Dedifferentiated amniotic fluid mesenchymal stem cell (primary cell): ENCODE measurements around the gene PRICKLE4.

Experiments
- DNase-seq: peaks from one replicate; pipeline ENCODE4 v3.0.0-alpha.2; 2016; ENCODE audit errors: extremely low spot score

The PRICKLE4 gene

DNA sequence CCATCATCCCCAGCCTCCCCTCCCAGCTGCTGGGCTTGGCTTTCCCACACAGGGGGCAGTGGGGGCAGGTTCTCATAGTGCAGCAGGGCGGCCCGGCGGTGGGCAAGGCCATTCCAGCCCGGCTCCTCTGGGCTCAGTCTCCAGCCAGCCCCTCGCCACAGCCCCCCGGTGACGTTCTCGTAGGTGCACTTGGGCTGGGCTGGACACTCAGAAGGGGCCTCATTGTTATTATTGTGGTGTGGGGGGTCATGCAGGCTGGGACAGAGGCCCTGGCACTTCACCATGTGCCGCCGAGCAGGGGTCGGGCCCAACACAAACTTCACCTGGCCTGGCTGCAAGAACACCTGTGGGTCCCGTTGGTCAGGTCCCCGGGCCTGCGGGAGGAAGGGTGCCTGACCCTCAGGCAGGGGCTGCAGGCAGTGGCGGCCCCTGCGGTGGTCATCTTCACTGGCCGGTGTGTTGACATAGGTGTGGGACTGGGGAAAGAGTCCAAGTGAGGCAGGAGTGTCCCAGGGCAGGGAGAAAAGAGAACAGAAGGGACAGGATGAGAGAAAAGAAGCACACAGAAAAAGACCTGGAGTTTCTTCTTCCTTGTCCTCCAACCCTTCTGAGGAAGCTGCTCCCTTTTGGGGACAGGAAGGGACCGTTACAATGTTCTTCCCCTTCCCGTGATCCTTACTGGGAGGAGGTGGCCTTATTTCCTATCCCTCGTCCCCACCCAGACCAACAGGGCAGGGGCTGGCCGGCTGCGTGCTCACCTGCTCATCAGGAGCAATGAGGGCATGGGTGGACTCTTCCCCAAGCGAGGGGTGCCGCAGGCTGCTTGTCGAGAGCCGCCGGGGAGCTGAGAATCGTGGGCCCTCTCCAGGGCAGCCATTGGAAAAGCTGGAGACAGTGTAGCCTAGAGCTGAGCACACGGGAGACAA lies 9.3 kb upstream of the PRICKLE4 start:
- no peak for DNase-seq

DNA sequence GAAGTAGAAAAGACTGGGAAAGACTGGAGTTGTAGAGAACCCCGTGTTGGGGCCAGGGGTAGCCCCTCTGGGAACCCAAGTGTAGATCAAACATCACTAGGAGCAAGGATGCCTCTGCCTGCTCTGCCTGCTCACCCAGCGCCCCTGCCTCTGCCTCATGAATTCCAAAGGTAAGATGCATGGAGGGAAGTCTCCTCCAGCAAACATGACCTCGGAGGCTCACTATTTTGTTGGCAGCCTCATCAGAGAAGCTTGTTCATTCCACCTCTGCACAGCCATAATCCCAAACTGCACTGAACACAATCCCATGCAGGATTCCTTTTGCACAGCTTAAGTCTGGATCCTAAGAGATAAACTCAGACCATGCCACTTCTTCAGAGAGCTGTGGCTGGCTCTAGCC lies 5.7 kb upstream of the PRICKLE4 start:
- no peak for DNase-seq

DNA sequence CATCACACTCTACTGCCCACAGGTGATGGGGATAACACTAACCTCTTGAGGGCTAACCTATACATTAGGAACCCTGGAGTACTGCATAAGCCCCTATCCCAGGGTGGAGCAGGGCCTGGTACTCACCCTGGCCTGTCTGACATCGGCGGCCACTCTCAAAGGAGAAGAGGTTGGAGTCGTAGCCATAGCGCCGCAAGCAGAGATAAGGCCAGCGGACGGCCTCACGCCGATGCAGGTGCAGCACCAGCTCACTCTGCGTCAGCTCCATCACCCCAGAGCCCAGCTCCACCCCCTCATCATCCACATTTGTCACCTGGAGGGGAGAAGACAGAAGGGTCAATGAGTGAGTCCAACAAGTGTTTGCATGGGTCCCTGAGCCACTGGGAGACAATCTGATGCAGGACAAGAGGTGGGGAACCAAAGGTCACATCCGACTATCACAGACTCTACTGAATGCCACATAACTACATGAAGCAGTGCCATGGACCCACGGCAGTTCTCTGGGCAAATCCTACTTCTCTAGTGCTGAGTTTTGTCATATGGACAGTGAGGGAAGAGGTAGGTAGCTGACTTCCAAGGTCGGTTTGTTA lies 5.2 kb upstream of the PRICKLE4 start:
- no peak for DNase-seq

DNA sequence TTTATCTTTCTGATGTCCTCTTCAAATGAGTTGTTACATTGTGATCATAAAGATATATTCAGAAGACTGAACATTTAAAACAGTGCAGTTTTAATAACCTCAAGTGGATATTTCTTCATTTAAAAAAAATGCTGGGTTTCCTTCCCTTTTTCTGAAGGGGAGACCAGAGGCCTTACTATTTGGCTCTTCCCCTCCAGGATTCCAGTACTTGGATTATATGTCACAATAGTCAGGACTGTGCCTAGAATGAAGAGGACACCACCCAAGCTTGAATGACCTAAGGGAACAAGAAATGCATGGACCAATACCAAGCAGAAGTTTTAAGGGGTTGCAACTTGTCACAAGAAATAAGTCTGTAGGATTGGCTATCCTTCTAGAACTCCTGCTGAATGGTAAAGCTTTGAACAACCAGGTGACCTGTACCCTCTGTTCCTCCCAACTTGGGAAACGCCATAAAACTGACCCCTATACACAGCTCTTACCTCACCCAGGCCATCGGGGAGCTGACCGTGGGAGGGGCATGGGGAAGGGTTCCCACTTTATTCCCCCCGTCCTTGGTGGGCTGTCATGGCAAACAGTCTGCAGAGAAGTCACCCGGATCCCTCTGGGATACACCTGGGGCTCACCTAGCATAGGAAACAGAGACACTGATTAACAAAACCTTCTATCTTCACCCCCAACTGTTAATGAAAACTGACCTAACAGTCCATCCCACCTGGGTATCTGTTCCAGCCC lies 2.9 kb upstream of the PRICKLE4 start:
- DNase-seq: no peak

DNA sequence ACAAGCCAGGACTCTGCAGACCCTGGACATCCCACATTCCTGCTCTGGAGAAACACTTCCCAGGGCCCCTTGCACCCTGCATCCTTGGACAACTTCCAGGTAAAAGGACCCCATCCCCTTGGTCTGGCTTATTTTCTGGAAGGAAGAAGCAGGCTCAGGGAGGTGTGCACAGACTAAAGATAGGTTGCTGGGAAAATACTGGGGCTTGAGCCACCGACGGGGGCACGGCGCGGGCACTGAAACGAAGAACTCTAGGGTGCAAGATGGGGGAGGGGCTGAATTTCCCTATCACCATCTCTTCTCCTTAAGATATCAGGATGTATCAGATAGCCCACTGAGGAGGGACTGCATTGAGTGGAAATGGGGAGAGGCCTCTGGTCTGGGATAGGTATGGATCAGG lies 1.7 kb upstream of the PRICKLE4 start:
- no peak for DNase-seq

DNA sequence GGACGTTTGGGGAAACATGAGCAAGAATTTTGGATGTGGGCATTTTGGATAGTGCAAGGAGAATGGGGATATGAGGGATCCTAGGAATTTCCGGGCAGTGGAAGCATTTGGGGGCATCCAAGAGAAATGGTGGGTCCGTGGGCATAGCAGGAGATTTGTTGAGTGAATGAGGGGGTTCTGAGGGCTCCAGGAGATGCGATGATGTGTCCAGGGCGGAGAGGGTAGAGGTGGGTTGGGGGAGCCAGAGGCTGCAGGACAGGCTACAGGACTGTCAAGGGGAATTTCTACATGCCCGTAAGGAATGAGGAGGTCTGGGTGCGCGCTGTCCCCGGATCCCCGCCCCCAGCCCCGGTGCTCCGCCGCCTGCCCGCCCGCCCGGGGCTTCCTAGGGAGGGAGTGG lies 1.2 kb upstream of the PRICKLE4 start:
- DNase-seq: no peak

DNA sequence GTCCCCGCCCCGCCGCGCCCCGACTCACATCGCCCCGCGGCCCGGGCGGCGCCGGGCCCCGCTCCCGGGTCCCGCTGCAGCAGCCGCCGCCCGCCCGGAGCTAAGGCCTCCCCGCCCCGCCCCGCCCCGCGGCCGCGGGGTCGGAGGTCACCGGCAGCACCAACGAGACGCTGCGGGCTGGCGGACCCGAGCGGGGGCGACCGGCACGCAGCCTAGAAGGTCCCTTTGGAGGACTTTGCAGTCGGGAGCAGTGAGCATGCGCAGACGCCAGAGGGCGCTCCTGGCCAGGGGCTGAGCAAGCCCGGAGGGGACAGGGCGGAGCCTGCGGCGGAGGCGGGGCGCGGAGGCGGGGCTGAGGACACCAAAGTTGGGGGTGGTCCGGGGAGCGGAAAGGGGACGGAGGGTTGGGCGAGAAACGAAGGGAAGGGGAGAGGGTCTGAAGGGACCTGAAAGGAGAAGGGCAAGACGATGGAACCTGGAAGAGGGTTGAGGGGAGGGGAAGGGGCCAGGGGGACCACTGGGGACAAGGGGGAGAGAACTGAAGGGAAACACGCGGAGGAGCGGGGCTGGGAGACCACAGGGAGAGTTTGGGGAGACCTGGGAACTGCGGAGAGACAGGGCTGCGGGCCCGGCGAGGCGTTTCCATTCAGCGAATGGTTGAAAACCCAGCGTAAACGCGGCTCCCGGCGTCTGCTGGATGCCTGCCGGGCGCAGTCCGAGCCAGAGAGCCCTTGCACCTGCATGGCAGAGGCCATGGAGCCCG lies 613 bp upstream of the PRICKLE4 start, which contains the start of gene FRS3:
FRS3 (minus strand) TSS at position 113 of the 763 bp plus-strand sequence. CDS start 2,913 bp downstream, outside the sequence.
- DNase-seq: peak; percentile 92

DNA sequence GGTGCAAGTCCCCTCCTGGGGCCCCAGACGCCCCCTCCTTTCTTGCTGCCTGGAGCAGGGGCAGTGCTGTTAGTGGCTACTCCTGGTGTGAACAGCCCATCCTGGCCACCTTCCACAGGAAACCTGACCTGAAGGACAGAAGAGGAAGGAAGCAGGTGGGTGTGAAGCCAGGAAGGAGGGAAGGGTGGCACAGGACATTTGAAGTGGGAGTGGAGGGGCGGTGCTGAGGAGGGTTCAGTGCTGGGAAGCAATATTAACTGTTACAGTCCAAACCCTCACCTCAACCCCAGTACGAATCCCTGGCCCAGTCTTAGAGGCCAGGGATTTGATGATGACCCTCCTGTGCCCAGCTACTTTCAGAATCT lies 766 bp downstream of the PRICKLE4 start:
- no peak for DNase-seq

DNA sequence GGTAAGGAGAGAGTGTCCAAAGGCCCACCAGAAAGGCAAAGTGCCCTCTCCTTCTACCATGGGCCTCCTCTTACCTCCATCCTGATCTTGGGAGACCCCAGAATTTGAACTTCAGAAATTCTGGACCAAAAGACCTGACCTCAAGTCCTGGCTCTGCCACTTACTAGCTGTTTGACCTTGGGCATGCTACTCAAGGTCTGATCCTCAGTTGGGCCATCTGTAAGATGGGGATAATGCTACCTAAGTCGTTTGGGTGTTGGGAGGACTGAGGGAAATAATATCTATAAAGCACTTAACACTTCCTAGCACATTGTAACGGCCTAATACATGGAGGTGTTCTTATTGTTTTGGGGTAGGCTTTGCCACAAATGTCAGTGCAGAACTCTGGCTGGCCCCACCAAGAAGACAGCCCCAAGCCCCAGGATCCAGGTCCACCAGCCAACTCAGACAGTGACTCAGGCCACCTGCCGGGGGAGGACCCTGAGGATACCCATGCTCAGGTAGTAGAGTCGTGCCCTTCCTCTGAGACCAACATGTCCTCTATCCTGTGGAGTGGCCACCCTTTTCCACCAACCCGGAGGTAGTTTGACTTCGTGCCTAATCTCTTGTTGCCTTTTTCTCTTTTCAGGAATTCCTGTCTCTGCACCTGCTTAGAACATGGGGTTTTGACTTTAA lies 2.7 kb downstream of the PRICKLE4 start:
- DNase-seq: no peak

DNA sequence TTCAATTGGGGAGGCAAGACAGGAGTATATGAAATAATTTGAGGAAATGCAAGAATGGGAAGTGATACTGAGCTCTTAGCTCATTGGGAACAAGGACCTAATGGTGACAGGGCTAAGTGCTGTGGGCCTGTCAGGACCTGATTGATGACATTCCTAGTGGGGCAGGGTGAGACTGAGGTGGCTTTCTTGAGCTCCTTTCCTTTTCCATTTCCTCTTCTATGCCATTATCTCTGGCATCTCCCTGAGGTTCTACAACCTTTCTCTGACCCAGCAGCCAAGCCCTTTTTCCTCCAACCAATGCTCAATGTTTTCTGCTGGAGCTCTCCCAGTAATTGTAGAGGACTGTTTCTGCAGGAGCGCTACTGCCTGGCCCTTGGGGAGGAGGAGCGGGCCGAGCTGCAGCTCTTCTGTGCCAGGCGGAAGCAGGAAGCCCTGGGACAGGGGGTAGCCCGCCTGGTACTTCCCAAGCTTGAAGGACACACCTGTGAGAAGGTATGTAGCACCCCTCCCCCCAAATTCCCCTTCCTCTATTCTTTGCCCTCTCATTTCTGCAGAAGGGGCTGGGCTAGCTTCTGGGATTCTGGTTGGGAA lies 4.1 kb downstream of the PRICKLE4 start:
- no peak for DNase-seq

DNA sequence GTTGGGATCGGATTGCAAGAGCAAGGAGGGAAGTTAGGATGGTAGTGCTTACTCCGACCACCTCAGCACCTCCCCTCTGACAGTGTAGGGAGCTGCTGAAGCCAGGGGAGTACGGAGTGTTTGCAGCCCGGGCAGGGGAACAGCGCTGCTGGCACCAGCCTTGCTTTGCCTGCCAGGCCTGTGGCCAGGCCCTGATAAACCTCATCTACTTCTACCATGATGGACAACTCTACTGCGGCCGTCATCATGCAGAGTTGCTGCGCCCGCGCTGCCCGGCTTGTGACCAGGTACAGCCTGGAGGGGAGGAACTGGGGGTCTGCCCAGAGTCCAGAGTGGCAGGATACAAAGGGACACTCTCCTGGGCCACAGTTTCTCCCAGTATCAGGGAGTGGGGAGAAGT lies 4.7 kb downstream of the PRICKLE4 start:
- no peak for DNase-seq

DNA sequence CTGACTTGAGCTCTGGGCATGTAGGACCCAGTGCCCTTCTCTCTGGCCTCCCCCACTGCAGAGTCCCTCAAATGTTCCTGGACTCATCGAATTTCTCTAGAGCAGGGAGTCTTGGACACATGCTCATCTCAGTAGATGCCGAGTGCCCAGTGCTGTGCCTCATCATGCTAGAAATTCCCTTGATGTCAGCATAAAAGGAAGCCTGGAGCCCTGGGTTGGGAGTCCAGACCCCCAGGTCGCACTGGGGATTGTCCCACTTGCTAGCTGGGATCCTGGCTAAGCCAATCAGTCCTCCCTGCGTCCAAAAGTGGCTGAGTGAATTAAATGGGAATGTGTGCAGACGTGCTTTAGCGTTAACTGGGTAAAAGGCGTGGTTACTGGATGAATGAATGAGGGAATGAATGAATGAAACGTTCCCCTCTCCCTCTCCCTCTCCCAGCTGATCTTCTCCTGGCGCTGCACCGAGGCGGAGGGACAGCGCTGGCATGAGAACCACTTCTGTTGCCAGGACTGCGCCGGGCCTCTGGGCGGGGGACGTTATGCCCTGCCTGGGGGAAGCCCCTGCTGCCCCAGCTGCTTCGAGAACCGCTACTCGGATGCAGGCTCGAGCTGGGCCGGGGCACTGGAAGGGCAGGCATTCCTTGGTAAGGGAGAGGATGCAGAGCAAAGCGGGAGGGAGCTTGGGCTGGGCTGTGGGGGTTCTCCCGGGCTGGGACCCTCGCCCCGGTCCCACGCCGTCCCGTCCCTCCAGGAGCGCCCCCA lies 5.3 kb downstream of the PRICKLE4 start:
- DNase-seq: no peak

DNA sequence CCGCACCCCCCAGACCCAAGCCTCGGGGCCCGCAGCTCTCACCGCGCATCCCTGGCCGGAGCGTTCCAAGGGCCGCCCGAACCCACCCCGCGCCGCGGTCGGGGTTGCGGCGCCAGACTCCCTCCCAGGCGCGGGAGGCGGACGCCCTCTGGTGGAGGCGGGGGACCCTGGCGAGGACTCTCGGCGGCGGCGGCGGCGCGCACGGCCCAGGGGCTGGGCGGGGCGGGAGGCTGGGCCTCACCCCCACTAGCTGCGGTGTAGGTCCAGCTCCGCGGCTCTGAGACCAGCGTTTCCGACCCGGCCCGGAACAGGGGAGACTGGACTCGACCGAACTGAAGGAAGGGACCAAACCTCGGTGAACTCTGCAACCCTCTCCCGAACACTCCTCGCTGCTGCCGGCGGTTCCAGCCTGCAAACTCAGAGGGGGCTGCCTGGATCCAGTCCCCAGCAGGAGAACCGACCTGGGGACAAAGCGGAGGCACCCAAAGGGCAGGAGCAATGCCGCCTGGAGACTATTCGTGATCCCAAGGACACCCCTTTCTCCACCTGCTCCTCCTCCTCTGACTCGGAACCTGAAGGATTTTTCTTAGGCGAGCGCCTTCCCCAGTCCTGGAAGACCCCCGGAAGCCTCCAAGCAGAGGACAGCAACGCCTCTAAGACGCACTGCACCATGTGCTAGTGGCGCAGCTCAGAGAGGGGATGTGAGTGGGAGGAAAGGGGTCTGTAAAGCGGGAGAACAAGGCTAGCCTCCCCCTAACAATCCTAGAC lies 6.1 kb downstream of the PRICKLE4 start:
- DNase-seq: peak; percentile 65

DNA sequence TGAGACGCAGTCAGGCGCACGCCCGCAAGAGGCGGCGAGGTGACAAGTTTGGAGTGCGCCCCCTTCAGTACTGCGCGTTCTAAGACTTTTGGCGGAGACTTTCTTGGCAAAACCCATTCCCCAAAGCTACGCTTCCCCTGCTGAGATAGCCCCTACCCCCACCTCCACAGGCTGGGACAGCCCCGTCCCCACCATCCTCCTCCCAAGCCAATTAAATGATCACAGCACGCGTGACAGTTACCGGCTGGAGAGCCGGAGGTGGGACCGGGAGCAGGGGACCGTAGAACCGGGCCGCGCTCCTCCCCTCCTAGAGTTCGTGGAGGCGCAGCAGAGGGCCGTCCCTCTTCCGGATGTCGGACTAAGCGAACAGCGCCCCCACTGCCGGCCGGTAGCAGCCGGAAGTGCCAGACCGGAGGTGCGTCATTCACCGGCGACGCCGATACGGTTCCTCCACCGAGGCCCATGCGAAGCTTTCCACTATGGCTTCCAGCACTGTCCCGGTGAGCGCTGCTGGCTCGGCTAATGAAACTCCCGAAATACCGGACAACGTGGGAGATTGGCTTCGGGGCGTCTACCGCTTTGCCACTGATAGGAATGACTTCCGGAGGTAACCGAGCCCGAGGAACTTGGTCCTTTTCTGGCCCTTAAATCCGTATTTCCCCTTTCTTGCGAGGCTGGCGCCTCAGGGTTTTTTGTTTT lies 6.8 kb downstream of the PRICKLE4 start, which contains the start of gene TOMM6:
TOMM6 (plus strand) TSS at position 476 of the 699 bp plus-strand sequence; CDS start at position 480, 4 bp downstream.
- DNase-seq: peak; percentile 93

DNA sequence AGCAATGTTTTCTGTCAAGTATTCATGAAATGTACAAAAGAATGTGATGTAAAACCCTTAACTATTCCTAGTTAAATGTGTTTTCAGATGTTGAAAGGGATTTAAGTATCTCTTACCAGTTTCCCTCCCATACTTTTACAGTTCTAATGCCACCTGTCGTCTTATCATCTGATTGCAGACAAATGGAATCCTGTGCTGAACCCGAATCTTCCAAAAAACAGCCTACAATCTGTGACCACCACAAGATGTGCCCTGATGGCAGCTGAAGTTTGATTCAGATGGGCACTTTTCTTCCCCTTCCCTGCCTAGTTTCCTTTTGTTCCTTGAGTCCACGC lies 8.8 kb downstream of the PRICKLE4 start:
- DNase-seq: no peak

DNA sequence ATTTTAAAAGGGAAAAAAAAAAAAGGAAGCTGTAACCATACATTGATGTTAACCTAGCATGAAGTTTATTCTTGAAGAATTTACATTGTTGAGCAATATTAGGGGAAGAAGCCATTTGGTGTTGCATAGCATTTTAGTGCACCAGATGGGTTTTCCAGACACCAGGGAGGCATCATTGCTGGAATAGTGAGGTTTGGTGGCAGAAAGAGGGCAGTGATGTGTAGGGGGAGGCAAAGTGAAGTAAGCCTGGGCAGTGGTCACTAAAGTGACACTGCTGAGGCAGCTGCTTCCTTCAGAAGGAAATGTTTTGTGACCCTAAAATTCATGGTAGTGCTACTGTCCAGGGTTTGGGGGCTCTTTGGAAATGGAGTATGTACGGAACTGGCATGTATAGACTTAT lies 9.5 kb downstream of the PRICKLE4 start:
- DNase-seq: no peak

DNA sequence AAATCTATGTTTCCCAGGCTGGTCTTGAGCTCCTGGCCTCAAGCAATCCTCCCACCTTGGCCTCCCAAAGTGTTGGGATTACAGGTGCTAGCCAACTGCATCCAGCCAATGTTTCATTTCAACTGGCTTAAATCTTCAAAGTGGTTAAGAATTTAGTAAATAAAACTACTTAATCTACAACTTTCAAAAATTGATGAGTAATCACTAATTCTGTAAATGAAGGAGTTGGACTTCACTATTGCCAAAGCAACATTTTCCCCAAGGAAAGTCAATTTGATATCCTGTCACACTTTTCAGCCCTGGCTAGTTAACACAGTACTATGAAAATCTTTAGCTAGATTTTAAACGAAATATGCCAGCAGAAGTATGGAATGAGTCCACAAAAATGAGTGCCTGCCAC lies 10.7 kb downstream of the PRICKLE4 start:
- DNase-seq: no peak

DNA sequence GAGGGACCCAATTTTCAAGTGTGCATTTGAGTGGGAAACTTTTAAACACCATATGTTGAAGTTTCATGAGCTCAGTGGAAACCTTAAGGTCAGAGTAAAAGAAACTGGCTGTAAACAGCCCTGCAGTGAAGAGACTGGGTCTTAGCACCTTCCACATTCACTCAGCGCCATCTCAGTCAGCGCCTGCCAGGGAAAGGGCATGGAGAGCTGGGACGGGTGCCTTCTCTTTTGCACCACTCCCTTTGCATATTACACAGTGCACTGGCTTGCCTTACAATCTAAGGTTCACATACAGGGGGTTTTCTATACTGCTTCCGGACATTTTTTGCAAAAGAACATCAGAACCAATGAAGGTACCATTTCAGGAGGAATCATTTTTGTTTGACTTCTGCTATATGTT lies 11.4 kb downstream of the PRICKLE4 start:
- DNase-seq: no peak

DNA sequence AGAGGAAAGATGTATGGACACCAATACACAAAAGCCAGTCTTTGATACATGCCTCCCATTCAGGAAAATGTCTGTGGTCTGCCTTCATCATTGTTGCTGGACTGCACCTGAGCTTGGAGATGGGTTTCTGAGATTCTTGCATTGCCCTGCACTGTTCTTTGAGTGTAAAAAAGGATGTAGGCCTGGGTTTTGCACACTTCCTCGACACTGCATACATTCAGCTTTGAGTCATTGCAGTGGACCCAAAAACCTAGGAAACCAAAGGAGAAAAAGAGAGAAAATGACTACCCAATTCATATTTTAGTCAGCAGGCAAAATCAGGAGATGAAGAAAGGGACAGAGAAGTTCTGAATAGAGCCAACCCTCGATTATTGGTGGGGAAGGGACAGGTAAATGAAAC lies 15.9 kb downstream of the PRICKLE4 start:
- no peak for DNase-seq
